ENCODE results near the gene CDH4.

DNA sequence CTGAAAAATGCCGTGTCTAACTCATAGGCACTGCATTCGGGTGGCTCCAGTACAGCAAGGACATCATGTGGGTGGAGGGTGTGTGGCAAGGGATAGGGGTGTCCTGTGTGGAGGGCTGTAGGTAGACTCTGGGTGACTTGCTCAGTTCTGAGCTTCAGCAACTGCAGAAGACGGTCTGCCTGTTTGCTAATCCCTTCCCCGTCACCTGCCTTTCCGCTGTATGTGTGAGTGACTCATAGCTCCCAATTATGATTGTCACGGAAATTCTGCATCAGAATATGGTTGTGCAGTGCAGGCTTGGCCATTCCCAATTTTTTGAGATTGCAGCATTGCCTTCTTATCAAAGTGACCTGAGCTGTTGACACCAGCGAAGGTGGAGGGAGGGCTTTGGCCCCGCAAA, 174.3 kb downstream of the CDH4 start:
- TF ChIP-seq JUND (IDR thresholded peaks at IDR 0.05; ENCODE audit: low read length) (no peak), GABPA (IDR thresholded peaks at IDR 0.05; ENCODE audit: borderline replicate concordance, insufficient read depth, low read length) (no peak), CTCF (IDR thresholded peaks at IDR 0.05; ENCODE audit: control extremely low read depth in 1 of 3, insufficient read depth in 1 of 3, low read depth in 1 of 3, low read length in 3 of 3) (no peak), EP300 (IDR thresholded peaks at IDR 0.05; ENCODE audit: borderline replicate concordance in 1 of 2, low read depth in 2 of 2, low read length in 2 of 2) (no peak), MAX (IDR thresholded peaks at IDR 0.05) (no peak), ASH2L (IDR thresholded peaks at IDR 0.05; ENCODE audit: low read length) (no peak), SIN3A (conservative IDR thresholded peaks at IDR 0.05 in 1 of 2, IDR thresholded peaks at IDR 0.05 in 1 of 2; ENCODE audit: low read depth in 1 of 2, low read length in 2 of 2) (no peak), ATF2 (IDR thresholded peaks at IDR 0.05; ENCODE audit: low read length) (no peak), BRCA1 (IDR thresholded peaks at IDR 0.05; ENCODE audit: low read depth, low read length) (no peak)

Measured in H1 (cell line).